ENCODE results near the gene DUSP23.

DUSP23 gene

DNA sequence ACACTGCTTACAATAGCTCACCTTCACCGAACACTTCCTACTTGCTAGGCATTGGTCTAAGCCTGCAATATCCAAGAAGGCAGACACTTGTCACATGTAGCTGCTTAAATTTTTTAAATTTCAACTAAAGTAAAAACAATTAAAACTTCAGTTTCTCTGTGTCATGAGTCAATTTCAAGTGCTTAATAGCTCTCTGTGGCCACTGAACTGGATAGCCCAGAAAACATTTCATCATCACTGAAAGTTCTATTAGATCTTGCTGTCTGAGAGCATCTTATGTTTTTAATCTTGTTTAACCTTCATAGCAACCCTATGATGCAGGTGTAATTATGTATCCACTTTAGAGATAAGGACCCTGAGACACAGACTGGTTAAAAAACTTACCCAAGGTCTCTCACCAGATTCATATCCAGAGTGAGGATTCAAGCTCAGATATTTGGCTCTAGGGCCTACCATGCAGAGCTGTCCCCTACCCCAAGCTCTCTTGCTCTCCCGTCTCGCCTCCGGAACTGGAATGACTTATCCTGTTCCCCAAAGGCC is 18.8 kb downstream of the DUSP23 start:
- no peak for DNase-seq
- no peak for TF ChIP-seq GATA1 (IDR thresholded peaks at IDR 0.05; ENCODE audit: low read depth, low read length)
- TF ChIP-seq POLR2A (IDR thresholded peaks at IDR 0.05; ENCODE audit: low read length), result no peak

GRCh38 chr1:159800177-159800930 is 19.6 kb downstream of the DUSP23 start:
- DNase-seq, result no peak
- TF ChIP-seq POLR2A (IDR thresholded peaks at IDR 0.05; ENCODE audit: low read length), result no peak
- no peak for TF ChIP-seq GATA1 (IDR thresholded peaks at IDR 0.05; ENCODE audit: low read depth, low read length)

- no peak for DNase-seq
- TF ChIP-seq GATA1 (IDR thresholded peaks at IDR 0.05; ENCODE audit: low read depth, low read length) (no peak), POLR2A (IDR thresholded peaks at IDR 0.05; ENCODE audit: low read length) (no peak)
These were observed 21.3 kb downstream of the DUSP23 start, which contains the start of gene FCRL6 for GRCh38 chr1:159802111-159802510. FCRL6 (plus strand) TSS chr1:159802360; CDS start chr1:159802425, 65 bp downstream.

DNA sequence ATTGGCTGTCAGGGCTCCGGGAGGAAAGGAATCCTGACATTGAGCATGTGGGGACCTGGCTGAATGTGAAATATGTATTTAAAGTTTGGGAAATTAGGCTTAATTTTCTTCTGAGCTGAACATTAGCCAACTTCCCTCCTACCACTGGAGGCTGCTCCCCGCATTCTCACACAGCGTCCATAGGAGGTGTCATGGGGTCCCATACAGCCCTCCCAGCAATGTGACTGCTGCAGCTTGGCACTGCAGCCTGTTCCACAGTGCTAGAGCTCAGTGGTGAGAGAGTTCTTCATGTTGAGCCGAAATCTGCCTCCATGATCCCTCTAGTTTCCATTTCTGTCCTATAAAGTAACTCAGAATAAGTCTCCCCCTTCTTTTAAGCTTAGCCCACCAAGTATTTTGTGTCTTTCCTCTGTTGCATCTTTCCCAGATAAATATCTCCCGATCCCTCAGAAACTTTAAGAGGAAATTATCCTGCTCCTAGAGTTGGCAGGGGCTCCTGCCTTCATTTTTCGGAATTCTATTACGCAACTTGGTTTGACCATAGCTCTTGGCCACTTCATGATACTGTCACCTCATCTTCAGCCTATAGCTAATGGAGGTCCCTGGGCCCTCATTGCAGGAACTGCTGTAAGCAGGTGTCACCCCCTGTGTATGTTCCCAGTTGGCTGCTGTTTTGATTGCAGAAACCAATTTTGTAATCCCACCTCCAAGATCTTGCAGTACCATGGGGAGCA is 23.4 kb downstream of the DUSP23 start:
- no peak for DNase-seq
- TF ChIP-seq GATA1 (IDR thresholded peaks at IDR 0.05; ENCODE audit: low read depth, low read length) (no peak), POLR2A (IDR thresholded peaks at IDR 0.05; ENCODE audit: low read length) (no peak)

DNA sequence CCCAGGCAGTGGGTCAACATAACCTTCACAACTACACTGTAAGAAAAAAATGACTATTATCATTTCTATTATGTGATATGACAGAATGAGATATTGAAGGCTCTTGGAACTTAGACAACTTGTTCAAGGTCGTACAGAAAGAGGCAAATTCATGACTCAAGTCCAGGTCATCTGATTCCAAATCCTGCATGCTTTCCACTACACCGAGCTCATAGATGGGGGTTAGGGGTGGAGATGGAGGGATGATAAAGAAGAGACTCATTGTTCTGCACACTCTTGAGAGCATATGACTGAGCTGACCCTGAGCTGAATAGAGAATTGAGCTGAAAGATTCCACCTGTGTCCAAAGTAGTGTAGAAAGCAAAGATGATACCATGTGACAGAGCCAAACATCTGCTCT is 24.2 kb downstream of the DUSP23 start:
- DNase-seq, result no peak

DNA sequence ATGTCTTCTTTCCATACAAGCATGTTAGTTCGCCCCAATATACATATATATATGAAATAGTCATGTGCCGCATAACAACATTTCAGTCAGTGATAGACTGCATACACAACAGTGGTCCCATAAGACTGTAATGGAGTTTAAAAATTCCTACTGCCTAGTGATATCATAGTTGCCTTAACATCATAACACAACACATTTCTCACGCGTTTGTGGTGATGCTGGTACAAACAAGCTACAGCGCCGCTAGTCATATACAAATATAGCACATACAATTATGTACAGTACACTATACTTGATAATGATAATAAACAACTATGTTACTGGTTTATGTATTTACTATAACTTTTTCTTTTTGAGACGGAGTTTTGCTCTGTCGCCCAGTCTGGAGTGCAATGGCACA is 35.2 kb downstream of the DUSP23 start:
- TF ChIP-seq GATA1 (IDR thresholded peaks at IDR 0.05; ENCODE audit: low read depth, low read length) (no peak), POLR2A (IDR thresholded peaks at IDR 0.05; ENCODE audit: low read length) (no peak)
- DNase-seq, result no peak

More for the DNA sequence above, 24.2 kb downstream of the DUSP23 start:
- no peak for TF ChIP-seq POLR2A (IDR thresholded peaks at IDR 0.05; ENCODE audit: low read length)
- TF ChIP-seq GATA1 (IDR thresholded peaks at IDR 0.05; ENCODE audit: low read depth, low read length), result no peak

- TF ChIP-seq GATA1 (IDR thresholded peaks at IDR 0.05; ENCODE audit: low read depth, low read length) (no peak), POLR2A (IDR thresholded peaks at IDR 0.05; ENCODE audit: low read length) (no peak)
- DNase-seq, result no peak
These were observed 36.7 kb downstream of the DUSP23 start for GRCh38 chr1:159817276-159818041.

GRCh38 chr1:159821171-159821867 is 40.6 kb downstream of the DUSP23 start:
- no peak for TF ChIP-seq POLR2A (IDR thresholded peaks at IDR 0.05; ENCODE audit: low read length)
- no peak for TF ChIP-seq GATA1 (IDR thresholded peaks at IDR 0.05; ENCODE audit: low read depth, low read length)
- DNase-seq, result no peak

DNA sequence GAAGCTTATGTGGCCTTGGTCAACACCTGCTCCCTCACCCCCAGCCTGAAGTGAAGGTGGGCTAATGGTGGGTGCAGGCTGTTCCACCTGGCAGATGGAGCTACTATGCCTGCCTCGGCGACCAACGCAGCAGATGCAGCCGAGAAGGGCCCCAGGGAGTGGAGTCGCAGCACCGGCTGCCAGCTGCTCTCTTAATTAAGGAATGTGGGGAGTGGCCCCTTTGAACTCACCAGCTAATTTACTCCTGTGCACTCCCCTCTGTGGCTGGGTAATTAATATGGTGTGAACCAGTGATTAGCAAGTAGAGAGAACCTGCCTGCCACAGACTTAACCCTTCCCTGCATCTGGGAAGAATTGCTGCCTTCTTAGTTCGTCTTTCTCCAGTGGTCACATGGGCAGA is 42.6 kb downstream of the DUSP23 start:
- TF ChIP-seq GATA1 (IDR thresholded peaks at IDR 0.05; ENCODE audit: low read depth, low read length) (no peak), POLR2A (IDR thresholded peaks at IDR 0.05; ENCODE audit: low read length) (no peak)
- DNase-seq, result no peak

DNA sequence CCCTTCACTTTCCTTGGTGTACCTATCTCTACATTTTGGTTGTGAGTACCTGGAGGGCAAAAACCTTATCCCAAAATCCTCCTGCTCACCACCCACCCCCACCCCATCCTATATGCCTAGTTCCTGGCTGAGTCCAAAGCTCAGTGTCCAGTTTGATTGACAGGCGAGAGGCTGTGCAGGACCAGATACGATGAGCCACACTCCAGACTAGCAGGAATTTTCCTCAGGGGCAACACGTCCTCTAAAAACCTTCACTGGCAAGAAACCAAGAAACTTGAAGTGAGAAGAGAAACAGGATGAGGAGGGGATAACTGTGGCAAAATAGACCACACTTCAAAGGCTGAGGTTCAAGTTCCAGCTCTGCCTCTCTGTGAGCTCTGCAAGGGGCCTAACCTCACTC is 44.8 kb downstream of the DUSP23 start:
- no peak for DNase-seq
- TF ChIP-seq POLR2A (IDR thresholded peaks at IDR 0.05; ENCODE audit: low read length) (no peak), GATA1 (IDR thresholded peaks at IDR 0.05; ENCODE audit: low read depth, low read length) (no peak)

GRCh38 chr1:159826441-159827101 is 45.8 kb downstream of the DUSP23 start, which contains the start of gene SLAMF8:
SLAMF8 (plus strand) TSS chr1:159826873; CDS start chr1:159826899, 26 bp downstream.
- DNase-seq, result no peak
- TF ChIP-seq POLR2A (IDR thresholded peaks at IDR 0.05; ENCODE audit: low read length) (no peak), GATA1 (IDR thresholded peaks at IDR 0.05; ENCODE audit: low read depth, low read length) (no peak)

- DNase-seq, result no peak
These were observed 46.3 kb downstream of the DUSP23 start for GRCh38 chr1:159827102-159827490.

DNA sequence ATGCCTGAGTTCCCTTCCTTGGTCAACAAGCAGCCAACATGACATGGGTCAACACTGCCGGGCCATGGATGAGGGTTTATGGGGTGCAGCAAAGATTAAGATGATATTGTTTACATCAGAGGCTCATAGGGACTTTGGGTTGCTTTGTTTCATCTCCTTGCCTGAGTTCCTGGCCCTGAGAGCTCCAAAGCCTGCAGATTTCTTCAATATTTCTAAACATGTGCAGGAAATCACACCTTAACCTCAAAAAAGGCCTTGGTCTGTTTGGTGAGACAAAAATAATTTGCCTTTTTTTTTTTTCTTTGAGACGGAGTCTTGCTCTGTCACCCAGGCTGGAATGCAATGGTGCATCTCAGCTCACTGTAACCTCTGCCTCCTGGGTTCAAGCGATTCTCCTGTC is 46.8 kb downstream of the DUSP23 start:
- DNase-seq, result no peak

More at GRCh38 chr1:159827102-159827490, 46.3 kb downstream of the DUSP23 start:
- TF ChIP-seq GATA1 (IDR thresholded peaks at IDR 0.05; ENCODE audit: low read depth, low read length), result no peak
- no peak for TF ChIP-seq POLR2A (IDR thresholded peaks at IDR 0.05; ENCODE audit: low read length)

More for the DNA sequence above, 46.8 kb downstream of the DUSP23 start:
- no peak for TF ChIP-seq POLR2A (IDR thresholded peaks at IDR 0.05; ENCODE audit: low read length)
- no peak for TF ChIP-seq GATA1 (IDR thresholded peaks at IDR 0.05; ENCODE audit: low read depth, low read length)

All from erythroblast (primary cell).